Pancreas (tissue), 10 donors: ENCODE data around the gene NCMAP. TPM values are rescaled to one million over a fixed set of nuclear protein-coding genes. Genes with fewer than 3 reads are reported as not detected.

Experiments used
- ATAC-seq, 4 donors: fragments of 200-7000 bp; cut with Tn5 transposase; one replicate each; pipeline versions ENCODE4 v1.8.0 to v1.9.1; 2020; ENCODE audit warnings: mild to moderate bottlenecking in 4 of 4, moderate library complexity in 4 of 4
- DNase-seq, 6 donors: peaks; one replicate each; pipeline ENCODE4 v3.0.0-alpha.2; 2020
- FAIRE-seq: peaks from 2 replicates; lab custom pipeline; 2012; peaks lifted over from hg19 to GRCh38; lab: Jason Lieb, UNC
- H3K27ac ChIP-seq, 4 donors: fragments of 200-600 bp; sonication (generic); 1 replicate in 3 of 4; 2 replicates in 1 of 4; pipeline versions ENCODE4 v1.5.0 to v1.8.0; 2020
- H3K27me3 ChIP-seq, 4 donors: fragments of 200-600 bp; one replicate each; pipeline ENCODE4 v1.8.0; 2021
- H3K36me3 ChIP-seq, 3 donors: fragments of 200-600 bp; sonication (generic) in 1 of 3; one replicate each; pipeline versions ENCODE4 v1.5.0 to v1.8.0; 2020 to 2021
- H3K4me1 ChIP-seq, 3 donors: fragments of 200-600 bp; one replicate each; pipeline ENCODE4 v1.8.0; 2021
- H3K4me3 ChIP-seq, 4 donors: fragments of 200-600 bp; sonication (generic) in 2 of 4; one replicate each; pipeline versions ENCODE4 v1.5.0 to v1.8.0; 2020 to 2021
- H3K9me3 ChIP-seq, 4 donors: fragments of 200-600 bp; one replicate each; pipeline ENCODE4 v1.8.0; 2021
- CTCF ChIP-seq, 4 donors: fragments of 200-600 bp; sonication (generic) in 3 of 4; IDR thresholded peaks; one replicate each; pipeline versions ENCODE4 v1.5.0 to v1.8.0; 2021; ENCODE audit warnings: antibody characterized with exemption in 4 of 4
- WGBS, 2 donors: extraction: QIAGEN DNeasy Blood & Tissue Kit; methylation state at CpG; one replicate each; pipeline ENCODE4 v1.1.7; 2013; 5-methylcytosine and 5-hydroxymethylcytosine counted together
- intact Hi-C, 3 donors: fragments of 100-400 bp; cut with DNase I; formaldehyde crosslinking; loops; one replicate each; pipeline versions ENCODE4 v1.11.1 to v1.14.2; 2022
- polyA plus RNA-seq, 2 donors: library from polyadenylated mRNA; stranded (reverse); fragments of 200-250 nt; gene quantifications; one replicate each; pipeline ENCODE4 v1.2.3, GENCODE V29; 2013
- total RNA-seq, 6 donors: library from RNA; stranded (reverse); fragmentation: NEBNext Ultra II Directional in 4 of 6; extraction: Animal tissue kit (Norgen Biotek cat#: 25700) in 4 of 6; gene quantifications; one replicate each; pipeline versions ENCODE4 v1.2.1 to v1.2.4, GENCODE V29; 2021 to 2023
- donor health status: healthy with polysubstance abuse.
- donor health status: DM: no; HTN: no; CAD: no; lungs with moderate emphysema.
- donor health status: DM: no; HTN: no; CAD: no.
- donor health status: control.
- donor health status: control.
- donor health status: Bipolar disorder and iron deficiency.
- donor health status: DM: yes; HTN: yes; CAD: no.
- donor health status: DM: no; HTN: no; CAD: no.
- donor health status: DM: no; HTN: no; CAD: no.
- donor health status: DM: yes; HTN: yes; CAD: no.

The NCMAP gene
- total and polyA plus RNA-seq, 8 donors: 6.3 to 24.7 (median 9.6) TPM

GRCh38 chr1:24632832-24633175 lies 76.9 kb downstream of the NCMAP start:
- no peak for ATAC-seq

GRCh38 chr1:24635195-24635843 lies 79.4 kb downstream of the NCMAP start:
- intact Hi-C loops: loop anchor here in 1 of 3 donors (10.0 kb wide), 2 partner anchors 91 to 221 kb away; partner anchors contain the start of genes NIPAL3 and STPG1
- FAIRE-seq (peak; percentile 88), DNase-seq (peak in 1 of 6 donors; percentile 19), ATAC-seq (peak; percentile 85 to 98 (median 94))
- Histone ChIP-seq H3K4me3 (peak overlapping the region in 1 of 4 donors; percentile 0), H3K27me3 (no peaks in the 10 kb centered on the region), H3K4me1 (no peaks in the 10 kb centered on the region), H3K36me3 (no peaks in the 10 kb centered on the region), H3K9me3 (no peaks in the 10 kb centered on the region), H3K27ac (no peak overlapping the region)
- peak in 3 of 4 donors; percentile 30 to 43 (median 33) for TF ChIP-seq CTCF (IDR thresholded peaks at IDR 0.05)
- WGBS, 2 donors: 13 to 15% methylated on average over 4 of the region's 4 CpGs

More at GRCh38 chr1:24632832-24633175, 76.9 kb downstream of the NCMAP start:
- no peaks in the 10 kb centered on the region for H3K27me3 ChIP-seq
- no peak overlapping the region for H3K27ac ChIP-seq
- H3K9me3 ChIP-seq: no peaks in the 10 kb centered on the region
- 93 to 96% methylated on average over 1 of the region's 1 CpG for WGBS, 2 donors
- H3K4me3 ChIP-seq: no peak overlapping the region
- FAIRE-seq: no peak
- intact Hi-C loops: loop anchor here in 1 of 3 donors (10.0 kb wide), 2 partner anchors 88 to 218 kb away; partner anchors contain the start of genes NIPAL3 and STPG1
- H3K4me1 ChIP-seq: no peaks in the 10 kb centered on the region
- no peak for TF ChIP-seq CTCF (IDR thresholded peaks at IDR 0.05)
- DNase-seq: no peak
- no peaks in the 10 kb centered on the region for H3K36me3 ChIP-seq

- no peaks in the 10 kb centered on the region for H3K27me3 ChIP-seq
- no peak overlapping the region for H3K4me3 ChIP-seq
- H3K27ac ChIP-seq: no peak overlapping the region
- H3K9me3 ChIP-seq: no peaks in the 10 kb centered on the region
- no peak for TF ChIP-seq CTCF (IDR thresholded peaks at IDR 0.05)
- no peak for FAIRE-seq
- H3K4me1 ChIP-seq: peaks cover 0 to 6% (median 4%) of the 10 kb centered on the region in 3 donors
- 50 to 56% methylated on average over 3 of the region's 3 CpGs for WGBS, 2 donors
- intact Hi-C loops: loop anchor here in 1 of 3 donors (10.0 kb wide), 2 partner anchors 92 to 222 kb away; partner anchors contain the start of genes NIPAL3 and STPG1
- ATAC-seq: no peak
- no peak for DNase-seq
- H3K36me3 ChIP-seq: no peaks in the 10 kb centered on the region
Measured at GRCh38 chr1:24636661-24637357, 80.9 kb downstream of the NCMAP start.

- ATAC-seq (no peak), FAIRE-seq (no peak), DNase-seq (no peak)
- Histone ChIP-seq H3K4me3 (no peak overlapping the region), H3K27me3 (no peaks in the 10 kb centered on the region), H3K27ac (no peak overlapping the region), H3K36me3 (no peaks in the 10 kb centered on the region), H3K4me1 (peaks cover 0 to 8% (median 6%) of the 10 kb centered on the region in 3 donors), H3K9me3 (no peaks in the 10 kb centered on the region)
- 84 to 86% methylated on average over 2 of the region's 2 CpGs for WGBS, 2 donors
- TF ChIP-seq CTCF (IDR thresholded peaks at IDR 0.05): no peak
- intact Hi-C loops: loop anchor here in 1 of 3 donors (10.0 kb wide), 2 partner anchors 94 to 224 kb away; partner anchors contain the start of genes NIPAL3 and STPG1
Measured at GRCh38 chr1:24639094-24639493, 83.2 kb downstream of the NCMAP start.
